MCF 10A (cell line): Measurements from ENCODE around the gene NCAPD2. TPM values are rescaled to one million over a fixed set of nuclear protein-coding genes. Genes with fewer than 3 reads are reported as not detected.

Source experiments
- BruUV-seq: library from RNA; stranded (reverse); fragments of 400-500 nt; replicated peaks from 2 replicates; lab custom pipeline; 2021; lab: Mats Ljungman, UMichigan
- CTCF ChIA-PET: fragments of 300-600 bp; sonication (Branson Sonifier 250); formaldehyde crosslinking; extraction: SDS; loops from one replicate; lab custom pipeline; 2021; ENCODE audit warnings: antibody characterized with exemption, inconsistent platforms; lab: Yijun Ruan, JAX
- POLR2A ChIA-PET: fragments of 300-600, 350-650 bp; sonication (Branson Sonifier 250); formaldehyde crosslinking; extraction: SDS; loops from one replicate; lab custom pipeline; 2020; ENCODE audit warnings: antibody characterized with exemption, inconsistent platforms; lab: Yijun Ruan, JAX
- DNase-seq: peaks from one replicate; pipeline ENCODE4 v3.0.0-alpha.2; 2018; ENCODE audit not compliant: unreplicated experiment
- H3K27ac Mint-ChIP-seq: one replicate; pipeline ENCODE4 v1.8.0; 2022; ENCODE audit warnings: mild to moderate bottlenecking, low read depth, mixed read lengths; ENCODE audit not compliant: unreplicated experiment
- H3K27me3 Mint-ChIP-seq: one replicate; pipeline ENCODE4 v1.8.0; 2022; ENCODE audit warnings: mixed read lengths; ENCODE audit not compliant: insufficient read depth, unreplicated experiment
- H3K36me3 Mint-ChIP-seq: one replicate; pipeline ENCODE4 v1.8.0; 2022; ENCODE audit warnings: mild to moderate bottlenecking, moderate library complexity, mixed read lengths; ENCODE audit not compliant: insufficient read depth, unreplicated experiment
- H3K4me1 Mint-ChIP-seq: one replicate; pipeline ENCODE4 v1.8.0; 2022; ENCODE audit warnings: mixed read lengths; ENCODE audit not compliant: insufficient read depth, unreplicated experiment
- H3K4me3 Mint-ChIP-seq: one replicate; pipeline ENCODE4 v1.8.0; 2022; ENCODE audit warnings: mild to moderate bottlenecking, moderate library complexity, mixed read lengths; ENCODE audit not compliant: unreplicated experiment
- H3K9me3 Mint-ChIP-seq: one replicate; pipeline ENCODE4 v1.8.0; 2022; ENCODE audit warnings: mixed read lengths; ENCODE audit not compliant: unreplicated experiment
- CTCF ChIP-seq: fragments of 200-600 bp; IDR thresholded peaks from one replicate; pipeline ENCODE4 v1.8.0; 2022; ENCODE audit warnings: antibody characterized with exemption, mild to moderate bottlenecking; ENCODE audit not compliant: unreplicated experiment
- intact Hi-C: fragments of 100-400 bp; cut with micrococcal nuclease; formaldehyde crosslinking; loops from 2 replicates; pipeline ENCODE4 v1.14.1; 2022
- total RNA-seq: library from RNA; stranded (reverse); gene quantifications from 2 replicates; pipeline ENCODE4 v1.2.3, GENCODE V29; 2022

Gene NCAPD2
- total RNA-seq, 1 experiment from 2014 or later, result 52.0 TPM

- POLR2A ChIA-PET, result interaction anchor here (0.8 to 7.0 kb wide), 17 partner anchors 13 to 203 kb away, joined by 3 to 74 read pairs (median 7); partner anchors contain the start of genes COPS7A, IFFO1, MRPL51 and NOP2
- no peak for TF ChIP-seq CTCF
- peaks cover 32% of the 10 kb centered on the region for H3K4me1 Mint-ChIP-seq
- H3K4me3 Mint-ChIP-seq, result peak overlapping the region; percentile 63
- CTCF ChIA-PET, result interaction anchor here (0.6 to 8.2 kb wide), 31 partner anchors 8 to 1413 kb away, joined by 3 to 99 read pairs (median 5); partner anchors contain the start of gene VAMP1
- no peaks in the 10 kb centered on the region for H3K9me3 Mint-ChIP-seq
- intact Hi-C loops, result loop anchor here (5.0 kb wide), 1 partner anchor 202 kb away; no protein-coding TSS in a partner anchor
- DNase-seq, result peak; percentile 39
- no TSS peak for BruUV-seq
- H3K27ac Mint-ChIP-seq, result peak overlapping the region; percentile 21
- H3K36me3 Mint-ChIP-seq, result peaks cover 55% of the 10 kb centered on the region
- H3K27me3 Mint-ChIP-seq, result no peaks in the 10 kb centered on the region
Observed at GRCh38 chr12:6539314-6539682, 45.4 kb downstream of the NCAPD2 start.

GRCh38 chr12:6539707-6540134 lies 45.8 kb downstream of the NCAPD2 start:
- POLR2A ChIA-PET, result interaction anchor here (0.8 to 7.0 kb wide), 20 partner anchors 13 to 203 kb away, joined by 3 to 74 read pairs (median 6); partner anchors contain the start of genes COPS7A, IFFO1, MRPL51 and NOP2
- Mint-ChIP-seq H3K4me3 (peak overlapping the region; percentile 63), H3K36me3 (peaks cover 55% of the 10 kb centered on the region), H3K4me1 (peaks cover 32% of the 10 kb centered on the region), H3K9me3 (no peaks in the 10 kb centered on the region), H3K27me3 (no peaks in the 10 kb centered on the region), H3K27ac (peak overlapping the region; percentile 21)
- intact Hi-C loops, result loop anchor here (5.0 kb wide), 1 partner anchor 202 kb away; no protein-coding TSS in a partner anchor
- peak; percentile 41 for DNase-seq
- CTCF ChIA-PET, result interaction anchor here (0.6 to 8.2 kb wide), 28 partner anchors 8 to 1414 kb away, joined by 3 to 99 read pairs (median 4); partner anchors contain the start of gene VAMP1
- TF ChIP-seq CTCF, result no peak
- no TSS peak for BruUV-seq

- no peaks in the 10 kb centered on the region for H3K27me3 Mint-ChIP-seq
- H3K4me3 Mint-ChIP-seq, result peak overlapping the region; percentile 63
- ChIA-PET POLR2A (interaction anchor here (0.7 to 7.0 kb wide), 19 partner anchors 12 to 351 kb away, joined by 3 to 74 read pairs (median 6); partner anchors contain the start of genes IFFO1, MRPL51, NOP2 and TAPBPL), CTCF (interaction anchor here (0.6 to 8.2 kb wide), 21 partner anchors 9 to 610 kb away, joined by 3 to 99 read pairs (median 4); partner anchors contain the start of gene VAMP1)
- peak overlapping the region; percentile 90 for H3K27ac Mint-ChIP-seq
- no peak for TF ChIP-seq CTCF
- intact Hi-C loops, result no loop called here
- H3K4me1 Mint-ChIP-seq, result peaks cover 32% of the 10 kb centered on the region
- no TSS peak for BruUV-seq
- peaks cover 53% of the 10 kb centered on the region for H3K36me3 Mint-ChIP-seq
- no peaks in the 10 kb centered on the region for H3K9me3 Mint-ChIP-seq
- peak; percentile 97 for DNase-seq
Observed at GRCh38 chr12:6540181-6540877, 46.4 kb downstream of the NCAPD2 start.
